ENCODE data around the gene DNM1L. TPM values are rescaled to one million over a fixed set of nuclear protein-coding genes. Genes with fewer than 3 reads are reported as not detected.

DNM1L gene
- total and polyA plus RNA-seq, 9 of the 15 experiments (the other 6 are each of a cell fraction or from before 2014, with no cell fraction given) = 24.1 to 82.8 (median 61.5) TPM

DNA sequence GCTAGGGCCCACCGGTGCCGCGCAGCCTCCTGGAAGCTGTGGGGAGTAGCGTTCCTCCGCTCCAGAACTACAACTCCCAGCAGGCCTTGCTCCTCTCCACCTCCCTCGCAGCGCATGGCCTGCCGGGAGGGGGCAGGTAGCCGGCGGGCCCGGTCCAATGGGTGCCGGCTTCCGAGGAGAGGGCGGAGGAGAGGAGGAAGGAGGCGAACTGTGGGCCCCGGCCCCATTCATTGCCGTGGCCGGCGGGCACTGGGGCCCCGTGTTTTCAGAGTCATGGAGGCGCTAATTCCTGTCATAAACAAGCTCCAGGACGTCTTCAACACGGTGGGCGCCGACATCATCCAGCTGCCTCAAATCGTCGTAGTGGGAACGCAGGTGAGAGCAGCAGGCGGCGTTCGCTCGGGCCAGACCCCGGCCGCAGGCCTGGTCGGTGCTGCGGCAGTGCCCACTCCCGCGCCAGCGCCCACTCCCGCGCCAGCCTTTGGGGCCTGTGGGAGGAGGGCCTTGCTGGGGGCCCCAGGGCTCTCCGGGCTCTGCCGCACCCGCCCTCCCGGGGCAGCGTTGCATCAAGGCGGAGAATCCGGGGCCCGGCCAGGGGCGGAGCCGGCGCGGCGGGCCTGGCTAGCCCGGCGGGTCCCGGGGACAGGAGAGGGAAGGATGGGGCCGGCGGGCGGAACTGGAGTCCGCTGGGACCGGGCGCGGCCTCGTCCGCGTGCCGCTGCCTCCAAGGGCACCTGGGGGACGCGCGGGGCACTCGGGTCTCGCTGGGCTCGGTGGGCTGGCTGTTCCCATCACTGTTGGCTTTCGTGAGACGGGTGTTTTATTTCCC is at the start of gene DNM1L (continued):
- TF ChIP-seq, protein P1, sequence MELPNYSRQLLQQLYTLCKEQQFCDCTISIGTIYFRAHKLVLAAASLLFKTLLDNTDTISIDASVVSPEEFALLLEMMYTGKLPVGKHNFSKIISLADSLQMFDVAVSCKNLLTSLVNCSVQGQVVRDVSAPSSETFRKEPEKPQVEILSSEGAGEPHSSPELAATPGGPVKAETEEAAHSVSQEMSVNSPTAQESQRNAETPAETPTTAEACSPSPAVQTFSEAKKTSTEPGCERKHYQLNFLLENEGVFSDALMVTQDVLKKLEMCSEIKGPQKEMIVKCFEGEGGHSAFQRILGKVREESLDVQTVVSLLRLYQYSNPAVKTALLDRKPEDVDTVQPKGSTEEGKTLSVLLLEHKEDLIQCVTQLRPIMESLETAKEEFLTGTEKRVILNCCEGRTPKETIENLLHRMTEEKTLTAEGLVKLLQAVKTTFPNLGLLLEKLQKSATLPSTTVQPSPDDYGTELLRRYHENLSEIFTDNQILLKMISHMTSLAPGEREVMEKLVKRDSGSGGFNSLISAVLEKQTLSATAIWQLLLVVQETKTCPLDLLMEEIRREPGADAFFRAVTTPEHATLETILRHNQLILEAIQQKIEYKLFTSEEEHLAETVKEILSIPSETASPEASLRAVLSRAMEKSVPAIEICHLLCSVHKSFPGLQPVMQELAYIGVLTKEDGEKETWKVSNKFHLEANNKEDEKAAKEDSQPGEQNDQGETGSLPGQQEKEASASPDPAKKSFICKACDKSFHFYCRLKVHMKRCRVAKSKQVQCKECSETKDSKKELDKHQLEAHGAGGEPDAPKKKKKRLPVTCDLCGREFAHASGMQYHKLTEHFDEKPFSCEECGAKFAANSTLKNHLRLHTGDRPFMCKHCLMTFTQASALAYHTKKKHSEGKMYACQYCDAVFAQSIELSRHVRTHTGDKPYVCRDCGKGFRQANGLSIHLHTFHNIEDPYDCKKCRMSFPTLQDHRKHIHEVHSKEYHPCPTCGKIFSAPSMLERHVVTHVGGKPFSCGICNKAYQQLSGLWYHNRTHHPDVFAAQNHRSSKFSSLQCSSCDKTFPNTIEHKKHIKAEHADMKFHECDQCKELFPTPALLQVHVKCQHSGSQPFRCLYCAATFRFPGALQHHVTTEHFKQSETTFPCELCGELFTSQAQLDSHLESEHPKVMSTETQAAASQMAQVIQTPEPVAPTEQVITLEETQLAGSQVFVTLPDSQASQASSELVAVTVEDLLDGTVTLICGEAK (IDR thresholded peaks at IDR 0.05) = peak; percentile 28; the same call in 1 of the 2 replicates
- TF ChIP-seq, protein P1 (CRISPR knock-in tag; IDR thresholded peaks at IDR 0.05) = no peak
- peak; percentile 95 for TF ChIP-seq POLR2A (conservative IDR thresholded peaks at IDR 0.05)
- no peak for TF ChIP-seq ZNF347 (CRISPR knock-in tag; IDR thresholded peaks at IDR 0.05; ENCODE audit: low read depth)
- TF ChIP-seq, protein P2, sequence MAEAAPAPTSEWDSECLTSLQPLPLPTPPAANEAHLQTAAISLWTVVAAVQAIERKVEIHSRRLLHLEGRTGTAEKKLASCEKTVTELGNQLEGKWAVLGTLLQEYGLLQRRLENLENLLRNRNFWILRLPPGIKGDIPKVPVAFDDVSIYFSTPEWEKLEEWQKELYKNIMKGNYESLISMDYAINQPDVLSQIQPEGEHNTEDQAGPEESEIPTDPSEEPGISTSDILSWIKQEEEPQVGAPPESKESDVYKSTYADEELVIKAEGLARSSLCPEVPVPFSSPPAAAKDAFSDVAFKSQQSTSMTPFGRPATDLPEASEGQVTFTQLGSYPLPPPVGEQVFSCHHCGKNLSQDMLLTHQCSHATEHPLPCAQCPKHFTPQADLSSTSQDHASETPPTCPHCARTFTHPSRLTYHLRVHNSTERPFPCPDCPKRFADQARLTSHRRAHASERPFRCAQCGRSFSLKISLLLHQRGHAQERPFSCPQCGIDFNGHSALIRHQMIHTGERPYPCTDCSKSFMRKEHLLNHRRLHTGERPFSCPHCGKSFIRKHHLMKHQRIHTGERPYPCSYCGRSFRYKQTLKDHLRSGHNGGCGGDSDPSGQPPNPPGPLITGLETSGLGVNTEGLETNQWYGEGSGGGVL (CRISPR knock-in tag; IDR thresholded peaks at IDR 0.05) = no peak
- TF ChIP-seq OTX1 (CRISPR knock-in tag; IDR thresholded peaks at IDR 0.05) = no peak
- no peak for TF ChIP-seq NFIX (CRISPR knock-in tag; IDR thresholded peaks at IDR 0.05; ENCODE audit: low read depth)
- TF ChIP-seq SAFB (IDR thresholded peaks at IDR 0.05; ENCODE audit: borderline replicate concordance, low read depth, low read length) = peak; percentile 47; the same call in 1 of the 2 replicates
- no peak for TF ChIP-seq SRSF3 (IDR thresholded peaks at IDR 0.05; ENCODE audit: insufficient read depth, low read length)
- TF ChIP-seq, protein P3, sequence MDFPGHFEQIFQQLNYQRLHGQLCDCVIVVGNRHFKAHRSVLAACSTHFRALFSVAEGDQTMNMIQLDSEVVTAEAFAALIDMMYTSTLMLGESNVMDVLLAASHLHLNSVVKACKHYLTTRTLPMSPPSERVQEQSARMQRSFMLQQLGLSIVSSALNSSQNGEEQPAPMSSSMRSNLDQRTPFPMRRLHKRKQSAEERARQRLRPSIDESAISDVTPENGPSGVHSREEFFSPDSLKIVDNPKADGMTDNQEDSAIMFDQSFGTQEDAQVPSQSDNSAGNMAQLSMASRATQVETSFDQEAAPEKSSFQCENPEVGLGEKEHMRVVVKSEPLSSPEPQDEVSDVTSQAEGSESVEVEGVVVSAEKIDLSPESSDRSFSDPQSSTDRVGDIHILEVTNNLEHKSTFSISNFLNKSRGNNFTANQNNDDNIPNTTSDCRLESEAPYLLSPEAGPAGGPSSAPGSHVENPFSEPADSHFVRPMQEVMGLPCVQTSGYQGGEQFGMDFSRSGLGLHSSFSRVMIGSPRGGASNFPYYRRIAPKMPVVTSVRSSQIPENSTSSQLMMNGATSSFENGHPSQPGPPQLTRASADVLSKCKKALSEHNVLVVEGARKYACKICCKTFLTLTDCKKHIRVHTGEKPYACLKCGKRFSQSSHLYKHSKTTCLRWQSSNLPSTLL (IDR thresholded peaks at IDR 0.05) = no peak
